ENCODE results near the gene MOXD1. TPM values are rescaled to one million over a fixed set of nuclear protein-coding genes. Genes with fewer than 3 reads are reported as not detected.
"Not testable (repeated sequence)": the region's sequence is repeated elsewhere in the genome, so short reads cannot be mapped to it uniquely, and the experiment has no call there.

MOXD1 gene
- total RNA-seq, 2 donors from 2014 or later = not detected

DNA sequence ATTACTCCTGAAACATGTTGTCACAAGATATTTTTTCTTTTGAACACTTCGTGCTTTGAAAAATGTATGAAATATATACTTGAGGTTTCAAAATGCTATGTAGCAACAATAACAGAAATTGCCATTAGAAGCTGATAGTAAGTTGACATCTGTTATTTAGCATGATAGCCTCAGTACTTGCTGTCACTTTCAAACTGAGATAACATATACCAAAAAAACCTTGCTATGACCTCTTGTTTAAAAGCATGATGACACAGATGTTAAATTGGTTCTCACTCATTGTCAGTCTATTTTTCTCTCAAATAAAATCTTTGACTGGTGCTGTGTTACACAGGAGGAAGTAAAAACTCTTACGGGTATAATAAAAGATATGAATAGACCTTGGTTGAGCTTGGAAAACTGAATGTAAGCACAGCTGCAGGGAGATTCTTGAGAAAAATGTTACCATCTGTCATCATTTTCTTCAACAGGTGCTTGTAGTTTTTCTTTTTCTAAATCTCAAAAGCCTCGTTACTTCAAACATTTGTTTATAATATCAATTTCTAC is 18.6 kb downstream of the MOXD1 start:
- peaks cover 27% of the 10 kb centered on the region for H3K27me3 Mint-ChIP-seq
- H3K4me3 Mint-ChIP-seq = no peak overlapping the region
- no peaks in the 10 kb centered on the region for H3K9me3 Mint-ChIP-seq
- no peaks in the 10 kb centered on the region for H3K4me1 Mint-ChIP-seq
- no peak overlapping the region for H3K27ac Mint-ChIP-seq
- no peaks in the 10 kb centered on the region for H3K36me3 Mint-ChIP-seq (ENCODE audit: low read depth)
- ATAC-seq (replicated peaks) = no peak

GRCh38 chr6:132381381-132381780 is 19.9 kb downstream of the MOXD1 start:
- H3K36me3 Mint-ChIP-seq (ENCODE audit: low read depth) = no peaks in the 10 kb centered on the region
- H3K27me3 Mint-ChIP-seq = peaks cover 25% of the 10 kb centered on the region
- no peak overlapping the region for H3K4me3 Mint-ChIP-seq
- no peaks in the 10 kb centered on the region for H3K9me3 Mint-ChIP-seq
- no peak for ATAC-seq (replicated peaks)
- no peak overlapping the region for H3K27ac Mint-ChIP-seq
- no peaks in the 10 kb centered on the region for H3K4me1 Mint-ChIP-seq

DNA sequence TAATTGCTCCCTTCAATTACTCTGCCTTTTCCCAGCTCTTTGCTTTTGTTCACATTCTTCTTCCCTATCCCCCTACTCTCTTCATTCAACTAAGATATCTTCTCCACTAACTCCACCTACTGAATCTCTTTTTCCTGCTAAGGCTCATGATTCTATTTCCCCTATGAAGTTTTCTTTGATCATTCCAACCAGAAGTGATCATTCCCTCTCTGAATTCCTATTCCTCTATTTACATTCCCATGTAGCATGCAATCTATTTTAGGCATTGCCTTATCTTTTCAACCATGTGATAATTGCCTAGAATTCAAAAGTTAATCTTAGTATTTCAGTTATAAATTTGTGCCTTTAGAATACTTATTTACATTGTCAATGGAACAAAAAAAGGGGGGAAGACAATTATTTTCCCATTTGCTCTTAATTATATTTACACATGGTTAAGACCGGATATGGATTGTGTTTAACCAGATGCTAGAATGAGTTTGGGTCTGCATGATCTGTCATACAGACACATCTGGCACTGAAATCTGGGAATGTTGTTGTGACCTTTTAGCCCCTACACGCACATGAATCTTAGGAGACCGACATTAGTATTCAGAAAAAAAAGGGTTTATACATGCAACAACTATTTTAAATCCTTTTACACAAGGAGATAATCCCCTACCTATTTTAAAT is 20.8 kb downstream of the MOXD1 start:
- no peaks in the 10 kb centered on the region for H3K36me3 Mint-ChIP-seq (ENCODE audit: low read depth)
- no peaks in the 10 kb centered on the region for H3K4me1 Mint-ChIP-seq
- H3K4me3 Mint-ChIP-seq = no peak overlapping the region
- no peak overlapping the region for H3K27ac Mint-ChIP-seq
- no peaks in the 10 kb centered on the region for H3K9me3 Mint-ChIP-seq
- peaks cover 26% of the 10 kb centered on the region for H3K27me3 Mint-ChIP-seq
- ATAC-seq (replicated peaks) = no peak

DNA sequence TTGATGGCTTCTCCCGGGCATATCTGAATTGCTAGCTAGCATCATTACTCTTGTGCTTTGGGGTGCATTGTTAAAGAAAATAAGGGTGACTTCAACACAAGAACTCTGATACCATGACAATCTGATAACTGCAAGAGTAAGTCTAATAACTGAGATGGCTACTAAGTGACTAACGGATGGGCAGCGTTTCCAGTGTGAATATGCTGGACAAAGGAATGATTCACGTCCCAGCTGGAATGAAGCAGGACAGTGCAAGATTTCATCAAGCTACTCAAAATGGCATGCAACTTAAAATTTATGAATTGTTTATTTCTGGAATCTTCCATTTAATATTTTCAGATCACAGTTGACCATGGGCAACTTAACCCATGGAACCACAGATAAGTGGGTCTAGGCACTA is 31.7 kb downstream of the MOXD1 start:
- H3K9me3 Mint-ChIP-seq = no peaks in the 10 kb centered on the region
- H3K27me3 Mint-ChIP-seq = peaks cover 18% of the 10 kb centered on the region
- no peak overlapping the region for H3K27ac Mint-ChIP-seq
- no peaks in the 10 kb centered on the region for H3K36me3 Mint-ChIP-seq (ENCODE audit: low read depth)
- ATAC-seq (replicated peaks) = no peak
- H3K4me1 Mint-ChIP-seq = peaks cover 6% of the 10 kb centered on the region
- H3K4me3 Mint-ChIP-seq = no peak overlapping the region

DNA sequence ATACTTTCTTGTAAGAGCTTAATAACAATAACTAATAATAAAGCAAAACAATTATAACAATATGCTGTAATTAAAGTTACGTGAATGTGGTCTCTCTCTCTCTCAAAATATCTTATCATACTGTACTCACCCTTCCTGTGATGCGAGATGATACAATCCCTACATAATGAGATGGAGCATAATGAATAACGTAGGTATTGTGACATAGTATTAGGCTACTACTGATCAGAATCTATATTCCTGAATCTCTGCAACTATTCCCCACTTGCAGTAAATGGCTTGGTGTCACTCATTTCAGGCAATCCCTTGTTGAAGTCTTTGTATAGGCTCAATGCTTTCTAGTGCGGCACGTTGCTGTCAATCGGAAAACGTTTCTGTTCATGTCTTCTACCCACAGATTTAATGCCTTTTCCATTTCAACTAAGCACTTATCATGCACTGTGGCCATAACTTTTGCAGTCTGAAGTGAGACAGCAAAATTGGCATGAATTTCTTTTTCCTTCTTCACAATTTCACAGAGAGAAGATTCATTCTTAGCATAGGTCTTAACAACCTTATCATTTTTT is 32.3 kb downstream of the MOXD1 start:
- Mint-ChIP-seq H3K27ac (no peak overlapping the region), H3K4me1 (peaks cover 6% of the 10 kb centered on the region), H3K4me3 (no peak overlapping the region), H3K27me3 (peaks cover 18% of the 10 kb centered on the region), H3K9me3 (no peaks in the 10 kb centered on the region), H3K36me3 (ENCODE audit: low read depth) (no peaks in the 10 kb centered on the region)
- ATAC-seq (replicated peaks) = no peak

- Mint-ChIP-seq H3K36me3 (ENCODE audit: low read depth) (no peaks in the 10 kb centered on the region), H3K9me3 (no peaks in the 10 kb centered on the region), H3K4me1 (peaks cover 11% of the 10 kb centered on the region), H3K27me3 (peaks cover 26% of the 10 kb centered on the region), H3K4me3 (peak overlapping the region; percentile 2), H3K27ac (peak overlapping the region; percentile 15)
- peak; percentile 89 for ATAC-seq (replicated peaks)
Measured at GRCh38 chr6:132365281-132365907, 35.9 kb downstream of the MOXD1 start.

- Mint-ChIP-seq H3K27ac (no peak overlapping the region), H3K27me3 (peaks cover 29% of the 10 kb centered on the region), H3K4me1 (peaks cover 11% of the 10 kb centered on the region), H3K4me3 (no peak overlapping the region), H3K9me3 (no peaks in the 10 kb centered on the region), H3K36me3 (ENCODE audit: low read depth) (no peaks in the 10 kb centered on the region)
- no peak for ATAC-seq (replicated peaks)
Measured at GRCh38 chr6:132364306-132365074, 36.8 kb downstream of the MOXD1 start.

- Mint-ChIP-seq H3K9me3 (no peaks in the 10 kb centered on the region), H3K4me1 (peaks cover 11% of the 10 kb centered on the region), H3K4me3 (no peak overlapping the region), H3K27me3 (peaks cover 22% of the 10 kb centered on the region), H3K36me3 (ENCODE audit: low read depth) (no peaks in the 10 kb centered on the region), H3K27ac (no peak overlapping the region)
- peak; percentile 54 for ATAC-seq (replicated peaks)
Measured at GRCh38 chr6:132362442-132363185, 38.7 kb downstream of the MOXD1 start.

GRCh38 chr6:132361101-132361500 is 40.2 kb downstream of the MOXD1 start:
- no peak overlapping the region for H3K27ac Mint-ChIP-seq
- H3K4me3 Mint-ChIP-seq = no peak overlapping the region
- H3K36me3 Mint-ChIP-seq (ENCODE audit: low read depth) = no peaks in the 10 kb centered on the region
- H3K4me1 Mint-ChIP-seq = peaks cover 11% of the 10 kb centered on the region
- peaks cover 16% of the 10 kb centered on the region for H3K27me3 Mint-ChIP-seq
- no peaks in the 10 kb centered on the region for H3K9me3 Mint-ChIP-seq
- ATAC-seq (replicated peaks) = no peak

GRCh38 chr6:132359886-132360285 is 41.4 kb downstream of the MOXD1 start:
- peaks cover 4% of the 10 kb centered on the region for H3K9me3 Mint-ChIP-seq
- ATAC-seq (replicated peaks) = no peak
- peaks cover 17% of the 10 kb centered on the region for H3K27me3 Mint-ChIP-seq
- H3K4me3 Mint-ChIP-seq = no peak overlapping the region
- H3K36me3 Mint-ChIP-seq (ENCODE audit: low read depth) = no peaks in the 10 kb centered on the region
- H3K4me1 Mint-ChIP-seq = peaks cover 11% of the 10 kb centered on the region
- H3K27ac Mint-ChIP-seq = no peak overlapping the region

DNA sequence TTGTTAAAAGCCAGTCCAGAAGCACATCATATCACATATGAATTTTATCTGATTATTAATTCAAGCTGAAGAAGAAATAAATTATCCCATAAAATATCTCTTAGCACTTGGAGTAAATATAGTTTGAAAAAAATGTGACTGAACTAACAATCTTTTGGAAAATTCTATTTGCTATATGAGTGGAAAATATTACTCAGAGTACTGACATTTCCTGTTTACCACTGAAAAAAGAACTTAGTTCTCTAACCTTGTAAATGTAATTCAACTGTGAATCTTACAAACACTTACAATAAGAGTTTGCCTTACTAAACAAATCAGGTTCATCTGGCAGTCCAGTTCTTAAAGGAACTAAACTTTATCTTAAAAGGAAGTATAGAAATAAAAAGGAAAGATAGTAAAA is 44.2 kb downstream of the MOXD1 start:
- no peak overlapping the region for H3K4me3 Mint-ChIP-seq
- peaks cover 11% of the 10 kb centered on the region for H3K4me1 Mint-ChIP-seq
- peaks cover 14% of the 10 kb centered on the region for H3K27me3 Mint-ChIP-seq
- no peak for ATAC-seq (replicated peaks)
- H3K27ac Mint-ChIP-seq = no peak overlapping the region
- peaks cover 4% of the 10 kb centered on the region for H3K9me3 Mint-ChIP-seq
- H3K36me3 Mint-ChIP-seq (ENCODE audit: low read depth) = no peaks in the 10 kb centered on the region

DNA sequence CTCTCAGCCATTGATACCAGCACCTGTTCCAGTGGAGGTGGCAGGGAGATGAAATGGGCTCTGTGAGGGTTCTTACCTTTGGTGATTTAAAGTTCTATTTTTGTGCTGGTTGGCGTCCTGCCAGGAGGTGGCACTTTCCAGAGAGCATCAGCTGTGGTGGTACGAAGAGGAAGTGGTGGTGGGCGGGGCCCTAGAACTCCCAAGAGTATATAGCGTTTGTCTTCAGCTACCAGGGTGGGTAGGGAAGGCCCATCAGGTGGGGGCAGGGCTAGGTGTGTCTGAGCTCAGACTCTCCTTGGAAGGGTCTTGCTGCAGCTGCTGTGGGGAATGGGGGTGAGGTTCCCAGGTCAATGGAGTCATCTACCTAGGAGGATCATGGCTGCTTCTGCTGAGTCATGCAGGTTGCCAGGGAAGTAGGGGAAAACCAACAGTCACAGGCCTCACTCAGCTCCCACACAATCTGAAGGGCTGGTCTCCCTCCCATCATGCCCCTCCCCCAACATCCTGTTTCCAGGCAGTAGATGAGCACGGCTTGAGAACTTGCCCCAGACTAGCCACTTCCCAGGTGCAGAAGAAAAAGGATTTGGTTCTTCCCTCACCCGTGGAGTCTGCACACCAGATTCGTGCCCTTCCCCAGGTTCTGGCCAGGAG is 46.6 kb downstream of the MOXD1 start:
- H3K4me1 Mint-ChIP-seq = peaks cover 15% of the 10 kb centered on the region
- no peaks in the 10 kb centered on the region for H3K36me3 Mint-ChIP-seq (ENCODE audit: low read depth)
- H3K27me3 Mint-ChIP-seq = peaks cover 6% of the 10 kb centered on the region
- H3K27ac Mint-ChIP-seq = peak overlapping the region; percentile 1
- ATAC-seq (replicated peaks) = peak; percentile 64
- H3K4me3 Mint-ChIP-seq = peak overlapping the region; percentile 49
- H3K9me3 Mint-ChIP-seq = peaks cover 4% of the 10 kb centered on the region

DNA sequence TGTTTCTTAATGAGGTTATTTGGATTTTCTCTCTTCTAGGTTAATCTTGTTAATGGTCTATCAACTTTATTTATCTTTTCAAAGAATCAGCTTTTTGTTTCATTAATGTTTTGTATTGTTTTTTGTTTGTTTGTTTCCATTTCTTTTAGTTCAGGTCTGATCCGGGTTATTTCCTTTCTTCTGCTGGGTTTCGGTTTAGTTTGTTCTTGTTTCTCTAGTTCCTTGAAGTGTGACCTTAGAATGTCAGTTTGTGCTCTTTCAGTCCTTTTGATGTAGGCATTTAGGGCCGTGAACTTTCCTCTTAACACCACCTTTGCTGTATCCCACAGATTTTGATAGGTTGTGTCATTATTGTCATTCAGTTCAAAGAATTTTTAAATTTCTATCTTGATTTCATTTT is 49.3 kb downstream of the MOXD1 start:
- H3K4me1 Mint-ChIP-seq = peaks cover 15% of the 10 kb centered on the region
- H3K9me3 Mint-ChIP-seq; H3K27ac Mint-ChIP-seq; H3K36me3 Mint-ChIP-seq (ENCODE audit: low read depth); H3K4me3 Mint-ChIP-seq; H3K27me3 Mint-ChIP-seq; ATAC-seq (replicated peaks): not testable (repeated sequence)
